IPS DF 19.7 (cell line): ENCODE results near the gene RXFP4.
"Not testable (repeated sequence)": the region's sequence is repeated elsewhere in the genome, so short reads cannot be mapped to it uniquely, and the experiment has no call there.

Source experiments
- DNase-seq: peaks from one replicate; pipeline ENCODE4 v3.0.0-alpha.2; 2013; ENCODE audit warnings: low read depth, low spot score

RXFP4 gene

GRCh38 chr1:155930725-155931124 lies 10.7 kb upstream of the RXFP4 start:
- not testable (repeated sequence) for DNase-seq

GRCh38 chr1:155931332-155932038 lies 10.0 kb upstream of the RXFP4 start:
- no peak for DNase-seq

- DNase-seq: no peak
Observed at GRCh38 chr1:155932081-155932480, 9.4 kb upstream of the RXFP4 start.

- no peak for DNase-seq
Observed at GRCh38 chr1:155932487-155932886, 9.0 kb upstream of the RXFP4 start.

GRCh38 chr1:155933591-155934096 lies 7.8 kb upstream of the RXFP4 start:
- no peak for DNase-seq

GRCh38 chr1:155934097-155934935 lies 7.1 kb upstream of the RXFP4 start, which contains the start of gene KHDC4:
TSS of gene KHDC4 (minus strand) at chr1:155934413. CDS start at chr1:155934373, 40 bp downstream.
- peak; percentile 99 for DNase-seq

GRCh38 chr1:155934936-155935590 lies 6.4 kb upstream of the RXFP4 start:
- no peak for DNase-seq

- peak; percentile 57 for DNase-seq
Observed at GRCh38 chr1:155938220-155938627, 3.2 kb upstream of the RXFP4 start.

- no peak for DNase-seq
Observed at GRCh38 chr1:155940482-155940992, 901 bp upstream of the RXFP4 start.

GRCh38 chr1:155941845-155942531 lies 550 bp downstream of the RXFP4 start:
- no peak for DNase-seq

- DNase-seq: no peak
Observed at GRCh38 chr1:155942578-155943141, 1.2 kb downstream of the RXFP4 start.

- DNase-seq: no peak
Observed at GRCh38 chr1:155944444-155944799, 3.0 kb downstream of the RXFP4 start.

- no peak for DNase-seq
Observed at GRCh38 chr1:155946633-155947219, 5.3 kb downstream of the RXFP4 start.

- no peak for DNase-seq
Observed at GRCh38 chr1:155947292-155947691, 5.9 kb downstream of the RXFP4 start.

- no peak for DNase-seq
Observed at GRCh38 chr1:155947741-155948140, 6.3 kb downstream of the RXFP4 start.

- DNase-seq: no peak
Observed at GRCh38 chr1:155950829-155951228, 9.4 kb downstream of the RXFP4 start.

GRCh38 chr1:155951753-155952504 lies 10.5 kb downstream of the RXFP4 start:
- no peak for DNase-seq

GRCh38 chr1:155952505-155952890 lies 11.1 kb downstream of the RXFP4 start:
- DNase-seq: no peak

GRCh38 chr1:155954645-155955044 lies 13.2 kb downstream of the RXFP4 start:
- no peak for DNase-seq

- DNase-seq: no peak
Observed at GRCh38 chr1:155957411-155957915, 16.0 kb downstream of the RXFP4 start.
